Glomerular visceral epithelial cell (primary cell): ENCODE data around the gene ZNF529.
"Not testable (repeated sequence)": the region's sequence is repeated elsewhere in the genome, so short reads cannot be mapped to it uniquely, and the experiment has no call there.

Experiments used
- DNase-seq: peaks from one replicate; pipeline ENCODE4 v3.0.0-alpha.2; 2016; ENCODE audit errors: extremely low spot score

ZNF529 gene

DNA sequence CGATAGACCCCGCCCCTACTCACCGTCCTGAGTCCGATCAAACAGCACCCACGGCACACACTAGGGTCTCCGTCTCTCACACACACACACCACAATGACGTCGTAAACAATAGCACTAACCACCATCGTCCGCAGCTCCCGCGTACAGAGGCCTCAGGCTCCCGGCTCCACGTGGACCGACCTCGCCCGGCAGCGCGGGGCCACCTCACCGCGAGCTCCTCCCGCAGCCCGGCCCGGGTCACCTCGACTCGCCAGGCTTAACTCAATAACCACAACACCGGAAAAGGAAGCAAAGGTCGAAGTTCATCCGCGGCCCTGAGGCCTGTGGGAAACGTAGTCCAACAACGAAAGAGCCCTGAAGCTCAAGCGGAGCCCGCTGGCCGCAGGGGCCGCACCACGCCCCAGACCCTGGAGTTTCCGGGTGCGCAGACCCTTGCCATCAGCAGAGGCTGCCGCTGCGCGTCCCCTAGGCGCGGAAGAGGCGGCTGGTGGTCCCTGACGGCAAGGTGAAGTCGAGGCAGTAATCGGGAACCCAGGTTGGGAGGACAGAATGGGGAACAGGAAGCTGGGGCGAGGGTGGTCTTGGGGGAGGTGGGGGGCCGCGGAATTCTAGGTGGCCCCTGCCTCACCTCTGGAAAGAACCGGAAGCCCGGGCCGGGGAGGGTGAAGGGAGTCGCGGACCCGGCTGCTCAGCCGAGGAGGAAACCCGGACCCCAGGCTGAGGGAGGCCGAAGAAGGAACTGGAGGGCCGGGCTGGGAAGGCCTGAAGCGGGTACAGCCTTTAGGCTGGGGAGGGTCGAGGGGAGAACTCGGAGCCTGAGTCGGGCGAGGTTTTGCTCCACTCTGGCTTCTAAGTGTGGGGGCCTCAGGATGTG, at the start of gene ZNF529:
Gene ZNF529 (minus strand): TSS at position 273 of the 875 bp plus-strand sequence. CDS start 946 bp downstream, outside the sequence.
- DNase-seq, result peak; percentile 74

- DNase-seq, result no peak
Observed at GRCh38 chr19:36605877-36606478, 32.9 kb upstream of the ZNF529 start.

DNA sequence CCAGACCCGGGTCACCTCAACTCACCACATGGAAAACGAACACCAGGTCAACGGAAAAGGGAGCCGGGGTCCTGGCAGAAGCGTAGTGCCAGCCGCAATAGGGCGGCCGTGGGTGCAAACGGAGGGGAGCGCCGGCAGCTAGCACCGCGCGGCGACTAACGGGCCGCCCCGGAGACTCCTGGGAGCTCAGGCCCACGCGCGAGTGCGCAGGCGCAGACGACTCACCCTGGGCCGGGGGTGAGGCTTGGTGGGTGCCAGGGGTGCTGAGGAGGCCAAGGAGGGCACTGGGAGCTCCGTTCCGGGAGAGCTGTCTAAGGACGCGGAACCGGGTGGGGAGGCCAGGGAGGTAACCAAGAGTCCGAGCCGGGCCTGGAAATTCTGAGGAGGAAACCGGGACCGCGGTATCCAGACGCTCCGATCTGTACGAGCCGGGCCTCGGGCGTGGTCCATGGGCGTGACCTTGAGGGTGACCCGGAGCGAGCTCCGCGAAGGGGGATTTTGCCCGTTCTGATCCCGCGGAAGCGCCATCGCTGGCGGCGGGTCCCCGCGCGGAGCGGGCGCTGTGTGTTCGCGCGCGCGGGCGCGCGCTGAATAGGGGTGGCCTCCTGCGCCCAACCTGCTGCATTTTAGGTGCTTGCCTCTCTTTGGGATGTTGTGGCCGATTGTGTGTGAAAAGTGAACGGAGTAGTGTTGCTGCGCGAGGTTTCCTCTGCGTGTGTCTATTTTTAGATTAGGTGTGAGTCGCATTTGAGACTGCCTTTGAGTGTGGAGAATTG, 32.2 kb upstream of the ZNF529 start, which contains the start of gene ZNF382:
Gene ZNF382 (plus strand): TSS at position 213 of the 776 bp plus-strand sequence. CDS start 4,602 bp downstream, outside the sequence.
- peak; percentile 9 for DNase-seq

- DNase-seq, result peak; percentile 1
Observed at GRCh38 chr19:36604656-36605100, 31.6 kb upstream of the ZNF529 start.

- DNase-seq, result not testable (repeated sequence)
Observed at GRCh38 chr19:36602681-36603080, 29.6 kb upstream of the ZNF529 start.

DNA sequence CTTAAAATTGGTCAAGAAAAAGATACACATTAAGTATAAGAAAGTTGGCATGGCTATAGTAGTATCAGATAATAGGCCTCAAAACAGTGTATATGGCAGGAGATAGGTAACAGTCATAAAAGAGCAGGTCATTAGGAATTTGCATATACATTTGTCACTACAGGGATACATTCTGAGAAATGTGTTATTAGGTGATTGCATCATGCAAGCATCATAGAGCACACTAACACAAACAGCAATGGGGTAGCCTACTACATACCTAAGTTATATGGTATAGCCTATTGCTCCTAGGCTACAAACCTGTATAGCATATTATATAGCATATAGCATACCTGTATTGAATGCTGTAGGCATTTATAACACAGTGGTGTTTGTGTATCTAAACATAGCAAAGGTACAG, 6.2 kb upstream of the ZNF529 start:
- no peak for DNase-seq

- no peak for DNase-seq
Observed at GRCh38 chr19:36577271-36577996, 4.3 kb upstream of the ZNF529 start.

- no peak for DNase-seq
Observed at GRCh38 chr19:36574741-36575140, 1.6 kb upstream of the ZNF529 start.

GRCh38 chr19:36573895-36574720, 1.0 kb upstream of the ZNF529 start:
- DNase-seq, result peak; percentile 11

GRCh38 chr19:36572593-36573019, 486 bp downstream of the ZNF529 start:
- no peak for DNase-seq

GRCh38 chr19:36564391-36564790, 8.7 kb downstream of the ZNF529 start:
- no peak for DNase-seq

- DNase-seq, result no peak
Observed at GRCh38 chr19:36547001-36547732, 25.9 kb downstream of the ZNF529 start.

GRCh38 chr19:36528921-36529518, 44.1 kb downstream of the ZNF529 start:
- DNase-seq, result no peak

GRCh38 chr19:36528194-36528920, 44.7 kb downstream of the ZNF529 start, which contains the start of gene ZNF260:
Gene ZNF260 (minus strand): TSS chr19:36528271. CDS start chr19:36515238, 13,033 bp downstream.
- peak; percentile 95 for DNase-seq

GRCh38 chr19:36527873-36528193, 45.3 kb downstream of the ZNF529 start:
- no peak for DNase-seq

- DNase-seq, result peak; percentile 5
Observed at GRCh38 chr19:36527341-36527740, 45.8 kb downstream of the ZNF529 start.

DNA sequence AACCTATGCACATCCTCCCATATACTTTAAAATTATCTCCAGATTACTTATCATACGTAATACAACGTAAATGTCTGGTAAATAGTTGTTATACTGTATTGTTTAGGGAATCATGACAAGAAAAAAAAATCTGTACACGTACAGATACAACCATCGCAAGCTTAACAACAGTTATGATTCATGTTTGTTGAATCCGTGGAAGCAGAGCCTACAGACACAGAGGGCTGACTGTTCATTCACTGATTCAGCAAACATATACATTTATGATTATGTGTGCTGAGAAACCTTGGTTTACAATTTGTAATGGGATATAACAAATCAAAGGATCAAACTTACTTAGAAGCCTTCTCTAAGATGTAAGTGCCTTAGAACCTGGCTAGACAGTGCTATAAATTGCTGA, 46.5 kb downstream of the ZNF529 start:
- DNase-seq, result no peak

DNA sequence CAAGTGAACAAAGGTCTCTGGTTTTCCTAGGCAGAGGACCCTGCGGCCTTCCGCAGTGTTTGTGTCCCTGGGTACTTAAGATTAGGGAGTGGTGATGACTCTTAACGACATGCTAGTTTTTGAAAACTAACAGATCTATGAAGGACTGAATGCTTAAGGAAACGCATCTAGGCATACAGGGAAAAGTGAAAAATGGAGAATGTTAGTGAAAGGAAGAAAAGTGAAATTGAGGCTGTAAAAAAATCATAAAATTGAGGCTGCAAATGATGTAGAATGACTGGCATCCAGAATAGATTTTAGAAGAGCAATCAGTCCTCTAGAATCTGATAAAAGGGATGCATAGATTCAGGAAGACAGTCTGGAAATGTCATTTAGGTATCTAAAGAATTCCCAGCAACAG, 48.5 kb downstream of the ZNF529 start:
- no peak for DNase-seq
